Hepatocyte (in vitro differentiated cells): Measurements from ENCODE around the gene SND1. TPM values are rescaled to one million over a fixed set of nuclear protein-coding genes. Genes with fewer than 3 reads are reported as not detected.
A peak's percentile ranks its signal among the peaks of the same experiment; 100 is the strongest.

Experiments used
- DNase-seq: peaks from one replicate; pipeline ENCODE4 v3.0.0-alpha.2; 2016; ENCODE audit warnings: low spot score
- H2AFZ ChIP-seq: fragments of 200-600 bp; sonication (generic); 2 replicates; pipeline ENCODE4 v1.6.0; 2016; ENCODE audit warnings: antibody characterized with exemption, mild to moderate bottlenecking
- H3K27ac ChIP-seq: fragments of 200-600 bp; sonication (generic); 2 replicates; pipeline ENCODE4 v1.5.1; 2016; ENCODE audit warnings: mild to moderate bottlenecking
- H3K27me3 ChIP-seq: fragments of 200-600 bp; sonication (generic); 2 replicates; pipeline ENCODE4 v1.6.1; 2016
- H3K36me3 ChIP-seq: fragments of 200-600 bp; sonication (generic); replicated peaks from 2 replicates; pipeline ENCODE4 v1.5.1; 2016; ENCODE audit warnings: low read depth; ENCODE audit not compliant: insufficient read depth
- H3K4me1 ChIP-seq: fragments of 200-600 bp; sonication (generic); 2 replicates; pipeline ENCODE4 v1.5.1; 2016; ENCODE audit warnings: mild to moderate bottlenecking, moderate library complexity; ENCODE audit not compliant: insufficient read depth
- H3K4me2 ChIP-seq: fragments of 200-600 bp; sonication (generic); 2 replicates; pipeline ENCODE4 v1.6.0; 2016
- H3K4me3 ChIP-seq: fragments of 200-600 bp; sonication (generic); 2 replicates; pipeline ENCODE4 v1.5.1; 2016; ENCODE audit warnings: mild to moderate bottlenecking
- H3K79me2 ChIP-seq: fragments of 200-600 bp; sonication (generic); 2 replicates; pipeline ENCODE4 v1.6.0; 2017; ENCODE audit warnings: mild to moderate bottlenecking
- H3K9me2 ChIP-seq: fragments of 200-600 bp; sonication (generic); replicated peaks from 2 replicates; pipeline ENCODE4 v1.6.0; 2017; ENCODE audit warnings: mild to moderate bottlenecking; ENCODE audit not compliant: insufficient read depth
- H3K9me3 ChIP-seq: fragments of 200-600 bp; sonication (generic); 2 replicates; pipeline ENCODE4 v1.5.1; 2016; ENCODE audit warnings: low read depth, mild to moderate bottlenecking
- H4K20me1 ChIP-seq: fragments of 200-600 bp; sonication (generic); 2 replicates; pipeline ENCODE4 v1.6.0; 2016; ENCODE audit warnings: mild to moderate bottlenecking; ENCODE audit not compliant: insufficient read depth, poor library complexity, severe bottlenecking
- EZH2 ChIP-seq: fragments of 200-600 bp; sonication (generic); IDR thresholded peaks from 2 replicates; pipeline ENCODE4 v1.6.1; 2016; ENCODE audit warnings: antibody characterized with exemption, mild to moderate bottlenecking, borderline replicate concordance
- EZH2phosphoT487 ChIP-seq: fragments of 200-600 bp; sonication (generic); IDR thresholded peaks from one replicate; pipeline ENCODE4 v1.6.1; 2018; ENCODE audit warnings: antibody characterized with exemption, mild to moderate bottlenecking, low read depth, moderate library complexity; ENCODE audit not compliant: unreplicated experiment, severe bottlenecking
- WGBS: methylation state at CpG from one replicate; pipeline ENCODE4 v1.1.6; 2016; ENCODE audit warnings: low lambda C conversion rate; ENCODE audit errors: missing lambda C conversion rate; 5-methylcytosine and 5-hydroxymethylcytosine counted together
- polyA plus RNA-seq: library from polyadenylated mRNA; unstranded; fragments of >200 nt; fragmentation: Nextera tagmentation; extraction: Ambion mirVana; gene quantifications from 2 replicates; pipeline ENCODE4 v1.2.1, GENCODE V29; 2016
- total RNA-seq: library from RNA; depleted of rRNA; stranded (reverse); fragments of >200 nt; gene quantifications from 2 replicates; pipeline ENCODE4 v1.2.3, GENCODE V29; 2014
- TF ChIP-seq, protein P1 (sequence below): fragments of 200-600 bp; sonication (generic); IDR thresholded peaks from 2 replicates; pipeline ENCODE4 v1.5.1; 2016; ENCODE audit warnings: antibody characterized with exemption, mild to moderate bottlenecking; ENCODE audit not compliant: poor library complexity

SND1 gene
- total RNA-seq (200 and 205 TPM in 2 replicates), polyA plus RNA-seq (130 and 141 TPM in 2 replicates)

GRCh38 chr7:127651556-127652332 is at the start of gene SND1:
SND1 (plus strand) TSS chr7:127652194; CDS start chr7:127652374, 180 bp downstream.
- H3K27ac ChIP-seq: peak within 1 kb of the TSS; percentile 97
- no peaks in the 10 kb centered on the region for H3K9me2 ChIP-seq
- under 1% methylated on average over 58 of the region's 67 CpGs for WGBS
- no peaks in the 10 kb centered on the region for H3K9me3 ChIP-seq
- H2AFZ ChIP-seq: peak within 1 kb of the TSS; percentile 59
- peaks cover 37% of the 10 kb centered on the region for H4K20me1 ChIP-seq
- H3K4me2 ChIP-seq: peak within 1 kb of the TSS; percentile 75
- H3K79me2 ChIP-seq: peaks cover 45% of the 10 kb centered on the region
- DNase-seq: peak; percentile 99
- H3K4me3 ChIP-seq: peak within 1 kb of the TSS; percentile 63
- H3K36me3 ChIP-seq: no peaks in the 10 kb centered on the region
- peaks cover 33% of the 10 kb centered on the region for H3K4me1 ChIP-seq
- H3K27me3 ChIP-seq: no peaks in the 10 kb centered on the region
- TF ChIP-seq EZH2 (no peak), EZH2phosphoT487 (no peak)
- TF ChIP-seq, protein P1, sequence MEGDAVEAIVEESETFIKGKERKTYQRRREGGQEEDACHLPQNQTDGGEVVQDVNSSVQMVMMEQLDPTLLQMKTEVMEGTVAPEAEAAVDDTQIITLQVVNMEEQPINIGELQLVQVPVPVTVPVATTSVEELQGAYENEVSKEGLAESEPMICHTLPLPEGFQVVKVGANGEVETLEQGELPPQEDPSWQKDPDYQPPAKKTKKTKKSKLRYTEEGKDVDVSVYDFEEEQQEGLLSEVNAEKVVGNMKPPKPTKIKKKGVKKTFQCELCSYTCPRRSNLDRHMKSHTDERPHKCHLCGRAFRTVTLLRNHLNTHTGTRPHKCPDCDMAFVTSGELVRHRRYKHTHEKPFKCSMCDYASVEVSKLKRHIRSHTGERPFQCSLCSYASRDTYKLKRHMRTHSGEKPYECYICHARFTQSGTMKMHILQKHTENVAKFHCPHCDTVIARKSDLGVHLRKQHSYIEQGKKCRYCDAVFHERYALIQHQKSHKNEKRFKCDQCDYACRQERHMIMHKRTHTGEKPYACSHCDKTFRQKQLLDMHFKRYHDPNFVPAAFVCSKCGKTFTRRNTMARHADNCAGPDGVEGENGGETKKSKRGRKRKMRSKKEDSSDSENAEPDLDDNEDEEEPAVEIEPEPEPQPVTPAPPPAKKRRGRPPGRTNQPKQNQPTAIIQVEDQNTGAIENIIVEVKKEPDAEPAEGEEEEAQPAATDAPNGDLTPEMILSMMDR: no peak

- Histone ChIP-seq H3K4me3 (no peak overlapping the region), H3K79me2 (no peaks in the 10 kb centered on the region), H3K4me2 (no peak overlapping the region), H3K4me1 (no peaks in the 10 kb centered on the region), H3K27ac (no peak overlapping the region), H2AFZ (no peak overlapping the region), H4K20me1 (no peaks in the 10 kb centered on the region), H3K27me3 (no peaks in the 10 kb centered on the region), H3K9me2 (no peaks in the 10 kb centered on the region), H3K36me3 (no peaks in the 10 kb centered on the region), H3K9me3 (no peaks in the 10 kb centered on the region)
- no peak for TF ChIP-seq EZH2
- TF ChIP-seq, protein P1: no peak
- no peak for TF ChIP-seq EZH2phosphoT487
- DNase-seq: no peak
- 91% methylated on average over 6 of the region's 6 CpGs for WGBS
These were observed 43.5 kb upstream of the SND1 start for GRCh38 chr7:127608446-127608845.

GRCh38 chr7:127609297-127609696 is 42.7 kb upstream of the SND1 start:
- Histone ChIP-seq H3K27ac (no peak overlapping the region), H3K4me2 (no peak overlapping the region), H3K4me3 (no peak overlapping the region), H3K36me3 (no peaks in the 10 kb centered on the region), H3K9me3 (no peaks in the 10 kb centered on the region), H4K20me1 (no peaks in the 10 kb centered on the region), H3K9me2 (no peaks in the 10 kb centered on the region), H3K79me2 (no peaks in the 10 kb centered on the region), H2AFZ (no peak overlapping the region), H3K4me1 (no peaks in the 10 kb centered on the region), H3K27me3 (no peaks in the 10 kb centered on the region)
- TF ChIP-seq, protein P1: no peak
- TF ChIP-seq EZH2phosphoT487: no peak
- TF ChIP-seq EZH2: no peak
- no peak for DNase-seq
- 82% methylated on average over 6 of the region's 6 CpGs for WGBS
